Esophagus muscularis mucosa (tissue), 4 donors: Measurements from ENCODE around the gene LYG2. TPM values are rescaled to one million over a fixed set of nuclear protein-coding genes. Genes with fewer than 3 reads are reported as not detected.

Experiments used
- small RNA-seq, 3 donors: library from RNA; depleted of rRNA; stranded (forward); fragments of <200 nt; gene quantifications; one replicate each; pipeline ENCODE3, GENCODE V24; 2016
- total RNA-seq, 4 donors: library from RNA; depleted of rRNA; stranded (reverse); fragments of >200 nt; gene quantifications; one replicate each; pipeline versions ENCODE4 v1.1.0 to v1.2.1, GENCODE V29; 2016

The LYG2 gene
- total RNA-seq, 4 donors from 2014 or later, result not detected

Small RNA genes lying within 50 kb of the gene (small RNA-seq; reads per million reads assigned to genes)
- 0 reads per million in 3 donors for gene AC092587.1

Other genes starting within 250 kb of the LYG2 start
- gene C2orf15, start 114.0 kb downstream of the LYG2 start, total RNA-seq, result under 1 TPM in 1 of 4 donors, not detected in 3; 0.39 TPM
- gene TSGA10, start 100.7 kb downstream of the LYG2 start, total RNA-seq, result 1 to 10 TPM; 1.1 to 4.4 (median 2.0) TPM
- gene LIPT1, start 100.7 kb downstream of the LYG2 start, total RNA-seq, result 1 to 10 TPM; 4.2 to 6.4 (median 5.4) TPM
- gene MITD1, start 74.6 kb downstream of the LYG2 start, total RNA-seq, result 10 to 100 TPM; 15.6 to 17.3 (median 17.0) TPM
- 10 to 100 TPM; 20.6 to 23.8 (median 21.6) TPM for gene MRPL30, start 74.5 kb downstream of the LYG2 start, total RNA-seq
- under 1 TPM in 3 of 4 donors, not detected in 1; 0.50 to 0.65 (median 0.57) TPM for gene LYG1, start 45.5 kb upstream of the LYG2 start, total RNA-seq
- gene TXNDC9, start 80.7 kb upstream of the LYG2 start, total RNA-seq, result 10 to 100 TPM; 19.9 to 30.3 (median 24.2) TPM
- 10 to 100 TPM; 39.6 to 60.2 (median 47.4) TPM for gene EIF5B, start 81.7 kb upstream of the LYG2 start, total RNA-seq
- 10 to 100 TPM; 26.7 to 47.7 (median 31.4) TPM for gene REV1, start 234.4 kb upstream of the LYG2 start, total RNA-seq